Measurements from ENCODE around the gene NEURL1. TPM values are rescaled to one million over a fixed set of nuclear protein-coding genes. Genes with fewer than 3 reads are reported as not detected.
"Not testable (repeated sequence)": the region's sequence is repeated elsewhere in the genome, so short reads cannot be mapped to it uniquely, and the experiment has no call there.

Gene NEURL1
- total and polyA plus RNA-seq, 8 donors: 0.89 to 136 (median 3.0) TPM

- Histone ChIP-seq H3K4me1 (peaks cover 0 to 11% (median 0%) of the 10 kb centered on the region in 4 donors), H3K9me3 (no peaks in the 10 kb centered on the region), H3K27ac (peak overlapping the region in 2 of 5 donors; percentile 5 to 18), H3K27me3 (no peaks in the 10 kb centered on the region), H3K36me3 (peaks cover 17 to 76% (median 68%) of the 10 kb centered on the region in 4 donors), H3K4me3 (no peak overlapping the region)
- no peak for DNase-seq
- 91 to 95% (median 93%) methylated on average over 9 to 13 of the region's 13 CpGs for WGBS, 5 donors
- no peak for TF ChIP-seq CTCF (IDR thresholded peaks at IDR 0.05)
- no peak for TF ChIP-seq POLR2A (IDR thresholded peaks at IDR 0.05)
- TF ChIP-seq POLR2AphosphoS5 (IDR thresholded peaks at IDR 0.05): no peak
- TF ChIP-seq EP300 (IDR thresholded peaks at IDR 0.05): no peak
- intact Hi-C loops (cut with DNase I; ENCODE audit: low total_unique reads): no loop called here
These were observed 134.4 kb downstream of the NEURL1 start for GRCh38 chr10:103627893-103628292.

- intact Hi-C loops (cut with DNase I; ENCODE audit: low total_unique reads): no loop called here
- Histone ChIP-seq H3K36me3 (peaks cover 8 to 63% (median 57%) of the 10 kb centered on the region in 4 donors), H3K9me3 (no peaks in the 10 kb centered on the region), H3K27ac (no peak overlapping the region), H3K27me3 (no peaks in the 10 kb centered on the region), H3K4me1 (peaks cover 0 to 10% (median under 1%) of the 10 kb centered on the region in 4 donors), H3K4me3 (no peak overlapping the region)
- 36 to 75% (median 66%) methylated on average over 1 to 3 of the region's 3 CpGs for WGBS, 5 donors
- no peak for DNase-seq
- TF ChIP-seq POLR2AphosphoS5 (IDR thresholded peaks at IDR 0.05): no peak
- no peak for TF ChIP-seq POLR2A (IDR thresholded peaks at IDR 0.05)
- TF ChIP-seq CTCF (IDR thresholded peaks at IDR 0.05): no peak
- no peak for TF ChIP-seq EP300 (IDR thresholded peaks at IDR 0.05)
These were observed 136.1 kb downstream of the NEURL1 start for GRCh38 chr10:103629581-103629980.

GRCh38 chr10:103630156-103630555, 136.7 kb downstream of the NEURL1 start:
- Histone ChIP-seq H3K4me3 (no peak overlapping the region), H3K27ac (no peak overlapping the region), H3K36me3 (peaks cover 8 to 58% (median 53%) of the 10 kb centered on the region in 4 donors), H3K27me3 (no peaks in the 10 kb centered on the region), H3K4me1 (peaks cover 0 to 13% (median 4%) of the 10 kb centered on the region in 4 donors), H3K9me3 (no peaks in the 10 kb centered on the region)
- DNase-seq: no peak
- 55 to 77% (median 61%) methylated on average over 1 of the region's 1 CpG for WGBS, 5 donors
- TF ChIP-seq POLR2A (IDR thresholded peaks at IDR 0.05): no peak
- TF ChIP-seq POLR2AphosphoS5 (IDR thresholded peaks at IDR 0.05): no peak
- no peak for TF ChIP-seq CTCF (IDR thresholded peaks at IDR 0.05)
- TF ChIP-seq EP300 (IDR thresholded peaks at IDR 0.05): no peak
- intact Hi-C loops (cut with DNase I; ENCODE audit: low total_unique reads): no loop called here

GRCh38 chr10:103632247-103632642, 138.7 kb downstream of the NEURL1 start:
- H3K9me3 ChIP-seq: no peaks in the 10 kb centered on the region
- H3K27me3 ChIP-seq: no peaks in the 10 kb centered on the region
- no peak overlapping the region for H3K27ac ChIP-seq
- peaks cover 3 to 37% (median 32%) of the 10 kb centered on the region in 4 donors for H3K36me3 ChIP-seq
- WGBS, 5 donors: 44 to 72% (median 59%) methylated on average over 5 to 7 of the region's 7 CpGs
- H3K4me1 ChIP-seq: peaks cover 6 to 34% (median 19%) of the 10 kb centered on the region in 4 donors
- H3K4me3 ChIP-seq: no peak overlapping the region
- TF ChIP-seq POLR2AphosphoS5 (IDR thresholded peaks at IDR 0.05) (no peak), POLR2A (IDR thresholded peaks at IDR 0.05) (no peak), EP300 (IDR thresholded peaks at IDR 0.05) (no peak), CTCF (IDR thresholded peaks at IDR 0.05) (no peak)
- DNase-seq: no peak
- intact Hi-C loops (cut with DNase I; ENCODE audit: low total_unique reads): no loop called here

- DNase-seq; H3K4me3 ChIP-seq; H3K9me3 ChIP-seq; intact Hi-C loops (cut with DNase I; ENCODE audit: low total_unique reads); H3K27ac ChIP-seq; H3K27me3 ChIP-seq: not testable (repeated sequence)
- H3K36me3 ChIP-seq: peaks cover 3 to 30% (median 26%) of the 10 kb centered on the region in 4 donors
- 85 to 94% (median 90%) methylated on average over 6 of the region's 6 CpGs for WGBS, 5 donors
- H3K4me1 ChIP-seq: peaks cover 12 to 40% (median 25%) of the 10 kb centered on the region in 4 donors
These were observed 139.4 kb downstream of the NEURL1 start for GRCh38 chr10:103632871-103633270.

Measured in stomach (tissue), 9 donors.